C4-2B (cell line): ENCODE results near the gene SLC51A.

Experiments
- CTCF ChIP-seq: fragments of 450-650 bp; conservative IDR thresholded peaks from 2 replicates; pipeline ENCODE4 v1.5.1; 2017; ENCODE audit warnings: mild to moderate bottlenecking
- ZFX ChIP-seq: fragments of 450-650 bp; IDR thresholded peaks from 2 replicates; pipeline ENCODE4 v1.6.1; 2017

GRCh38 chr3:196232882-196233251 is 16.5 kb downstream of the SLC51A start:
- no peak for TF ChIP-seq CTCF
- no peak for TF ChIP-seq ZFX
